ENCODE data around the gene ACTMAP. TPM values are rescaled to one million over a fixed set of nuclear protein-coding genes. Genes with fewer than 3 reads are reported as not detected.

Gene ACTMAP
- total and polyA plus RNA-seq, 2 of the 13 experiments (the other 11 are each of a cell fraction or from before 2014, with no cell fraction given), result 2.2 to 7.9 TPM

DNA sequence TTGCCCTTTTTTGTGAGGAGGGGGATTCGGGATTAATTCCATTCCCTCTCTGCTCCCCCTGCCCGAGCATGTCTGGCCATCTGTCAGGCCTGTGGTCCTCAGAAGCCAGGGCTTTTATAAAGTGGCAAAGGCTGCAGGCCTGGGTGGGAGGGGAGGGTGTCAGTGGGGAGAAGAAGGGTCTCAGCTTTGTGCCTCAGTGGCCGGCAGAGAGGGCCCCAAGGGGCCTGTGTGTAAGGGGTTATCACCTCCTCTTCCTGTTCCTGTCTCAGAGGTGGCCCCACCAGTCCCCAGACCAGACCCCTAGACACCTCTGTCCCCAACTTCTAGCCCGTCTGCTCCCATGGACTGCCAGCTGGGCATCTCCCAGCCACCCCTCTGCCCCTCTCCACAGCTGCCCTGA is 56.4 kb downstream of the ACTMAP start:
- POLR2A ChIA-PET, result no interaction called here
- no peak overlapping the region for H3K4me3 ChIP-seq (replicated peaks in 1 of 3; ENCODE audit: insufficient read depth in 1 of 3, low read depth in 2 of 3, low read length in 3 of 3)
- H3K36me3 ChIP-seq (replicated peaks in 1 of 2; ENCODE audit: control insufficient read depth in 1 of 2, insufficient read depth in 2 of 2, low read length in 2 of 2), result peaks cover 3 to 5% of the 10 kb centered on the region in 2 experiments; a peak in 3 of 5 replicates
- DNase-seq (ENCODE audit: low spot score), result no peak
- H3K9me3 ChIP-seq (ENCODE audit: low read length), result no peaks in the 10 kb centered on the region
- H3K27me3 ChIP-seq (ENCODE audit: control insufficient read depth in 1 of 2, insufficient read depth in 2 of 2, low read length in 2 of 2), result no peaks in the 10 kb centered on the region; a peak in 1 of 5 replicates
- intact Hi-C loops (cut with micrococcal nuclease; ENCODE audit: unreplicated experiment), result no loop called here
- in situ Hi-C loops (cut with HindIII; ENCODE audit: extremely low pct_ligation_motif_present, low pct_unique_long_range_greater_than_20kb), result no loop called here
- no peaks in the 10 kb centered on the region for H4K20me1 ChIP-seq (ENCODE audit: insufficient read depth, low read length)
- no TSS peak for BruUV-seq (replicated peaks)
- no peak for TF ChIP-seq ZNF260 (CRISPR knock-in tag; IDR thresholded peaks at IDR 0.05; ENCODE audit: borderline replicate concordance, low read depth)
- no peak for TF ChIP-seq RXRB (CRISPR knock-in tag; IDR thresholded peaks at IDR 0.05; ENCODE audit: borderline replicate concordance)
- no peak for TF ChIP-seq ZBTB43 (CRISPR knock-in tag; conservative IDR thresholded peaks at IDR 0.05)
- TF ChIP-seq BCLAF1 (IDR thresholded peaks at IDR 0.05), result no peak
- TF ChIP-seq MEIS1 (CRISPR knock-in tag; IDR thresholded peaks at IDR 0.05; ENCODE audit: borderline replicate concordance), result no peak
- TF ChIP-seq JUNB (CRISPR knock-in tag; IDR thresholded peaks at IDR 0.05; ENCODE audit: borderline replicate concordance), result no peak
- no peak for TF ChIP-seq ZNF792 (CRISPR knock-in tag; IDR thresholded peaks at IDR 0.05)
- TF ChIP-seq FIP1L1 (IDR thresholded peaks at IDR 0.05; ENCODE audit: borderline replicate concordance, insufficient read depth, low read depth, low read length), result no peak
- TF ChIP-seq KLF9 (CRISPR knock-in tag; IDR thresholded peaks at IDR 0.05; ENCODE audit: low read depth), result no peak
- TF ChIP-seq, protein P1, sequence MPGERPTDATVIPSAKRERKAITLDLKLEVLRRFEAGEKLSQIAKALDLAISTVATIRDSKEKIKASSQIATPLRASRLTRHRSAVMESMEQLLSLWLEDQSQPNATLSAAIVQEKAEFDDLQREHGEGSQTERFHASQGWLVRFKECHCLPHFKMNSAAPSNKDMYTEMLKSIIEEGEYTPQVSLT (CRISPR knock-in tag; IDR thresholded peaks at IDR 0.05; ENCODE audit: borderline replicate concordance, low read depth), result no peak
- no peak for TF ChIP-seq KDM6A (CRISPR knock-in tag; IDR thresholded peaks at IDR 0.05; ENCODE audit: low read depth)
- no peak for FAIRE-seq
- H3K79me2 ChIP-seq (ENCODE audit: insufficient read depth, low read length), result no peaks in the 10 kb centered on the region
- no peak overlapping the region for H3K4me2 ChIP-seq (ENCODE audit: low read depth, low read length)
- H3K9ac ChIP-seq (ENCODE audit: insufficient read depth, low read depth, low read length), result no peak overlapping the region
- CTCF ChIA-PET (ENCODE audit: low intra/inter-chr PET ratio, low total read pairs), result no interaction called here
- no peak overlapping the region for H3K27ac ChIP-seq (ENCODE audit: extremely low read length, insufficient read depth, low read length)
- H3K4me1 ChIP-seq (ENCODE audit: insufficient read depth, low read length), result no peaks in the 10 kb centered on the region
- WGBS (ENCODE audit: low lambda C conversion rate), result 90% methylated on average over 3 of the region's 4 CpGs
- no peak for ATAC-seq
- H2AFZ ChIP-seq (ENCODE audit: low read length), result no peak overlapping the region
